Pancreas (tissue), 10 donors: Measurements from ENCODE around the gene CREB3. TPM values are rescaled to one million over a fixed set of nuclear protein-coding genes. Genes with fewer than 3 reads are reported as not detected.

Experiments
- ATAC-seq, 4 donors: fragments of 200-7000 bp; cut with Tn5 transposase; one replicate each; pipeline versions ENCODE4 v1.8.0 to v1.9.1; 2020; ENCODE audit warnings: mild to moderate bottlenecking in 4 of 4, moderate library complexity in 4 of 4
- DNase-seq, 6 donors: peaks; one replicate each; pipeline ENCODE4 v3.0.0-alpha.2; 2020
- FAIRE-seq: peaks from 2 replicates; lab custom pipeline; 2012; peaks lifted over from hg19 to GRCh38; lab: Jason Lieb, UNC
- H3K27ac ChIP-seq, 4 donors: fragments of 200-600 bp; sonication (generic); 1 replicate in 3 of 4; 2 replicates in 1 of 4; pipeline versions ENCODE4 v1.5.0 to v1.8.0; 2020
- H3K27me3 ChIP-seq, 4 donors: fragments of 200-600 bp; one replicate each; pipeline ENCODE4 v1.8.0; 2021
- H3K36me3 ChIP-seq, 3 donors: fragments of 200-600 bp; sonication (generic) in 1 of 3; one replicate each; pipeline versions ENCODE4 v1.5.0 to v1.8.0; 2020 to 2021
- H3K4me1 ChIP-seq, 3 donors: fragments of 200-600 bp; one replicate each; pipeline ENCODE4 v1.8.0; 2021
- H3K4me3 ChIP-seq, 4 donors: fragments of 200-600 bp; sonication (generic) in 2 of 4; one replicate each; pipeline versions ENCODE4 v1.5.0 to v1.8.0; 2020 to 2021
- H3K9me3 ChIP-seq, 4 donors: fragments of 200-600 bp; one replicate each; pipeline ENCODE4 v1.8.0; 2021
- CTCF ChIP-seq, 4 donors: fragments of 200-600 bp; sonication (generic) in 3 of 4; IDR thresholded peaks; one replicate each; pipeline versions ENCODE4 v1.5.0 to v1.8.0; 2021; ENCODE audit warnings: antibody characterized with exemption in 4 of 4
- WGBS, 2 donors: extraction: QIAGEN DNeasy Blood & Tissue Kit; methylation state at CpG; one replicate each; pipeline ENCODE4 v1.1.7; 2013; 5-methylcytosine and 5-hydroxymethylcytosine counted together
- intact Hi-C, 3 donors: fragments of 100-400 bp; cut with DNase I; formaldehyde crosslinking; loops; one replicate each; pipeline versions ENCODE4 v1.11.1 to v1.14.2; 2022
- polyA plus RNA-seq, 2 donors: library from polyadenylated mRNA; stranded (reverse); fragments of 200-250 nt; gene quantifications; one replicate each; pipeline ENCODE4 v1.2.3, GENCODE V29; 2013
- total RNA-seq, 6 donors: library from RNA; stranded (reverse); fragmentation: NEBNext Ultra II Directional in 4 of 6; extraction: Animal tissue kit (Norgen Biotek cat#: 25700) in 4 of 6; gene quantifications; one replicate each; pipeline versions ENCODE4 v1.2.1 to v1.2.4, GENCODE V29; 2021 to 2023
- donor health status: healthy with polysubstance abuse.
- donor health status: DM: no; HTN: no; CAD: no; lungs with moderate emphysema.
- donor health status: DM: no; HTN: no; CAD: no.
- donor health status: control.
- donor health status: control.
- donor health status: Bipolar disorder and iron deficiency.
- donor health status: DM: yes; HTN: yes; CAD: no.
- donor health status: DM: no; HTN: no; CAD: no.
- donor health status: DM: no; HTN: no; CAD: no.
- donor health status: DM: yes; HTN: yes; CAD: no.

CREB3 gene
- total and polyA plus RNA-seq, 8 donors = 15.7 to 29.6 (median 20.5) TPM

GRCh38 chr9:35710818-35711500 is 21.5 kb upstream of the CREB3 start:
- no peak for TF ChIP-seq CTCF (IDR thresholded peaks at IDR 0.05)
- peaks cover 11 to 90% (median 62%) of the 10 kb centered on the region in 3 donors for H3K36me3 ChIP-seq
- no peaks in the 10 kb centered on the region for H3K27me3 ChIP-seq
- H3K4me1 ChIP-seq = no peaks in the 10 kb centered on the region
- FAIRE-seq (no peak), DNase-seq (no peak), ATAC-seq (no peak)
- 74 to 76% methylated on average over 7 of the region's 7 CpGs for WGBS, 2 donors
- H3K9me3 ChIP-seq = no peaks in the 10 kb centered on the region
- intact Hi-C loops = no loop called here
- H3K27ac ChIP-seq = no peak overlapping the region
- H3K4me3 ChIP-seq = no peak overlapping the region

- H3K27ac ChIP-seq = no peak overlapping the region
- H3K36me3 ChIP-seq = peaks cover 11 to 90% (median 60%) of the 10 kb centered on the region in 3 donors
- DNase-seq (no peak), FAIRE-seq (no peak), ATAC-seq (no peak)
- no peaks in the 10 kb centered on the region for H3K27me3 ChIP-seq
- WGBS, 2 donors = 85 to 86% methylated on average over 21 of the region's 21 CpGs
- H3K4me1 ChIP-seq = no peaks in the 10 kb centered on the region
- intact Hi-C loops = no loop called here
- no peak overlapping the region for H3K4me3 ChIP-seq
- no peak for TF ChIP-seq CTCF (IDR thresholded peaks at IDR 0.05)
- no peaks in the 10 kb centered on the region for H3K9me3 ChIP-seq
These were observed 20.7 kb upstream of the CREB3 start for GRCh38 chr9:35711501-35712428.

- no peaks in the 10 kb centered on the region for H3K27me3 ChIP-seq
- no peak for TF ChIP-seq CTCF (IDR thresholded peaks at IDR 0.05)
- peaks cover 14 to 90% (median 58%) of the 10 kb centered on the region in 3 donors for H3K36me3 ChIP-seq
- H3K9me3 ChIP-seq = no peaks in the 10 kb centered on the region
- ATAC-seq (no peak), DNase-seq (no peak), FAIRE-seq (no peak)
- H3K27ac ChIP-seq = no peak overlapping the region
- H3K4me1 ChIP-seq = no peaks in the 10 kb centered on the region
- intact Hi-C loops = no loop called here
- 87 to 88% methylated on average over 11 of the region's 11 CpGs for WGBS, 2 donors
- no peak overlapping the region for H3K4me3 ChIP-seq
These were observed 19.6 kb upstream of the CREB3 start for GRCh38 chr9:35712762-35713400.

- H3K27me3 ChIP-seq = no peaks in the 10 kb centered on the region
- no peak for DNase-seq
- no peaks in the 10 kb centered on the region for H3K9me3 ChIP-seq
- H3K27ac ChIP-seq = no peak overlapping the region
- H3K36me3 ChIP-seq = peaks cover 14 to 90% (median 58%) of the 10 kb centered on the region in 3 donors
- no peaks in the 10 kb centered on the region for H3K4me1 ChIP-seq
- no peak for ATAC-seq
- intact Hi-C loops = no loop called here
- no peak for FAIRE-seq
- 94 to 96% methylated on average over 3 of the region's 3 CpGs for WGBS, 2 donors
- TF ChIP-seq CTCF (IDR thresholded peaks at IDR 0.05) = no peak
- no peak overlapping the region for H3K4me3 ChIP-seq
These were observed 18.9 kb upstream of the CREB3 start for GRCh38 chr9:35713578-35713977.
